ENCODE data around the gene TRAP1. TPM values are rescaled to one million over a fixed set of nuclear protein-coding genes. Genes with fewer than 3 reads are reported as not detected.

The TRAP1 gene
- total RNA-seq, 2 donors from 2014 or later: 61.4 to 65.0 TPM

- intact Hi-C loops (cut with DNase I): loop anchor here in 1 of 2 donors (10.0 kb wide), 1 partner anchor 185 kb away; no protein-coding TSS in a partner anchor
- no peak for DNase-seq (ENCODE audit: low spot score)
These were observed 27.6 kb downstream of the TRAP1 start for GRCh38 chr16:3689731-3690130.

GRCh38 chr16:3687792-3688191, 29.5 kb downstream of the TRAP1 start:
- intact Hi-C loops (cut with DNase I): no loop called here
- DNase-seq (ENCODE audit: low spot score): no peak

- no peak for DNase-seq (ENCODE audit: low spot score)
- intact Hi-C loops (cut with DNase I): no loop called here
These were observed 30.3 kb downstream of the TRAP1 start for GRCh38 chr16:3687021-3687420.

- no peak for DNase-seq (ENCODE audit: low spot score)
- intact Hi-C loops (cut with DNase I): no loop called here
These were observed 36.1 kb downstream of the TRAP1 start for GRCh38 chr16:3681206-3681605.

GRCh38 chr16:3677994-3678393, 39.3 kb downstream of the TRAP1 start:
- intact Hi-C loops (cut with DNase I): no loop called here
- DNase-seq (ENCODE audit: low spot score): no peak

GRCh38 chr16:3675601-3676130, 41.7 kb downstream of the TRAP1 start:
- intact Hi-C loops (cut with DNase I): no loop called here
- DNase-seq (ENCODE audit: low spot score): no peak

- intact Hi-C loops (cut with DNase I): no loop called here
- no peak for DNase-seq (ENCODE audit: low spot score)
These were observed 42.6 kb downstream of the TRAP1 start for GRCh38 chr16:3674513-3675295.

GRCh38 chr16:3673676-3674377, 43.5 kb downstream of the TRAP1 start:
- no peak for DNase-seq (ENCODE audit: low spot score)
- intact Hi-C loops (cut with DNase I): no loop called here

- DNase-seq (ENCODE audit: low spot score): no peak
- intact Hi-C loops (cut with DNase I): no loop called here
These were observed 44.1 kb downstream of the TRAP1 start for GRCh38 chr16:3673201-3673600.

GRCh38 chr16:3672571-3673041, 44.7 kb downstream of the TRAP1 start:
- no peak for DNase-seq (ENCODE audit: low spot score)
- intact Hi-C loops (cut with DNase I): no loop called here

GRCh38 chr16:3671424-3671823, 45.9 kb downstream of the TRAP1 start:
- DNase-seq (ENCODE audit: low spot score): no peak

GRCh38 chr16:3670711-3671110, 46.6 kb downstream of the TRAP1 start:
- intact Hi-C loops (cut with DNase I): no loop called here
- DNase-seq (ENCODE audit: low spot score): no peak

More at GRCh38 chr16:3671424-3671823, 45.9 kb downstream of the TRAP1 start:
- intact Hi-C loops (cut with DNase I): no loop called here

- intact Hi-C loops (cut with DNase I): no loop called here
These were observed 48.2 kb downstream of the TRAP1 start for GRCh38 chr16:3669082-3669481.

GRCh38 chr16:3668626-3669025, 48.7 kb downstream of the TRAP1 start:
- intact Hi-C loops (cut with DNase I): no loop called here
- DNase-seq (ENCODE audit: low spot score): no peak

More at GRCh38 chr16:3669082-3669481, 48.2 kb downstream of the TRAP1 start:
- DNase-seq (ENCODE audit: low spot score): no peak

GRCh38 chr16:3665508-3665907, 51.8 kb downstream of the TRAP1 start:
- no peak for DNase-seq (ENCODE audit: low spot score)
- intact Hi-C loops (cut with DNase I): no loop called here

GRCh38 chr16:3664187-3664896, 53.0 kb downstream of the TRAP1 start:
- DNase-seq (ENCODE audit: low spot score): no peak
- intact Hi-C loops (cut with DNase I): no loop called here

GRCh38 chr16:3662601-3663000, 54.7 kb downstream of the TRAP1 start:
- DNase-seq (ENCODE audit: low spot score): no peak
- intact Hi-C loops (cut with DNase I): no loop called here

- DNase-seq (ENCODE audit: low spot score): peak; percentile 77
These were observed 55.4 kb downstream of the TRAP1 start for GRCh38 chr16:3661922-3662321.

GRCh38 chr16:3661311-3661710, 56.0 kb downstream of the TRAP1 start:
- peak; percentile 37 for DNase-seq (ENCODE audit: low spot score)
- intact Hi-C loops (cut with DNase I): no loop called here

More at GRCh38 chr16:3661922-3662321, 55.4 kb downstream of the TRAP1 start:
- intact Hi-C loops (cut with DNase I): no loop called here

GRCh38 chr16:3659251-3659650, 58.1 kb downstream of the TRAP1 start:
- no peak for DNase-seq (ENCODE audit: low spot score)
- intact Hi-C loops (cut with DNase I): no loop called here
